HK-2 (cell line): ENCODE measurements around the gene TCAP.
"Not testable (repeated sequence)": the region's sequence is repeated elsewhere in the genome, so short reads cannot be mapped to it uniquely, and the experiment has no call there.

ENCODE experiments used
- DNase-seq: peaks from one replicate; pipeline ENCODE4 v3.0.0-alpha.2; 2018; ENCODE audit not compliant: unreplicated experiment

TCAP gene

GRCh38 chr17:39679521-39680192 is 14.5 kb downstream of the TCAP start:
- DNase-seq, result no peak

GRCh38 chr17:39683295-39683939 is 18.3 kb downstream of the TCAP start:
- no peak for DNase-seq

GRCh38 chr17:39684369-39685192 is 19.4 kb downstream of the TCAP start:
- DNase-seq, result no peak

- no peak for DNase-seq
These were observed 22.0 kb downstream of the TCAP start for GRCh38 chr17:39687101-39687545.

GRCh38 chr17:39687546-39688474 is 22.7 kb downstream of the TCAP start, which contains the start of gene PGAP3:
Gene PGAP3 (minus strand): TSS chr17:39688057. CDS start chr17:39688014, 43 bp downstream.
- peak; percentile 89 for DNase-seq

GRCh38 chr17:39688475-39688835 is 23.3 kb downstream of the TCAP start:
- no peak for DNase-seq

- DNase-seq, result no peak
These were observed 23.8 kb downstream of the TCAP start for GRCh38 chr17:39688945-39689344.

GRCh38 chr17:39694593-39694992 is 29.4 kb downstream of the TCAP start:
- no peak for DNase-seq

GRCh38 chr17:39695089-39695474 is 29.9 kb downstream of the TCAP start:
- peak; percentile 47 for DNase-seq

- DNase-seq, result no peak
These were observed 31.6 kb downstream of the TCAP start for GRCh38 chr17:39696731-39697130.

- no peak for DNase-seq
These were observed 32.8 kb downstream of the TCAP start for GRCh38 chr17:39697961-39698360.

- DNase-seq, result not testable (repeated sequence)
These were observed 34.1 kb downstream of the TCAP start for GRCh38 chr17:39699157-39699817.

GRCh38 chr17:39699818-39700147 is 34.6 kb downstream of the TCAP start, which contains the start of gene ERBB2:
Gene ERBB2 (plus strand): TSS chr17:39700064. CDS start chr17:39700239, 175 bp downstream.
- DNase-seq, result peak; percentile 72

- peak; percentile 35 for DNase-seq
These were observed 35.2 kb downstream of the TCAP start for GRCh38 chr17:39700148-39700987.

- no peak for DNase-seq
These were observed 36.0 kb downstream of the TCAP start for GRCh38 chr17:39701012-39701783.

- DNase-seq, result no peak
These were observed 36.8 kb downstream of the TCAP start for GRCh38 chr17:39701784-39702422.

- DNase-seq, result no peak
These were observed 38.0 kb downstream of the TCAP start for GRCh38 chr17:39702901-39703893.

GRCh38 chr17:39703913-39704312 is 38.8 kb downstream of the TCAP start:
- DNase-seq, result no peak
